GM21737 (cell line): Measurements from ENCODE around the gene FSD1.
"Not testable (repeated sequence)": the region's sequence is repeated elsewhere in the genome, so short reads cannot be mapped to it uniquely, and the experiment has no call there.

Experiments
- ATAC-seq: cut with Tn5 transposase; IDR thresholded peaks from one replicate; pipeline ENCODE4 v1.9.1; 2021; ENCODE audit warnings: mild to moderate bottlenecking, moderate library complexity; ENCODE audit not compliant: unreplicated experiment

The FSD1 gene

DNA sequence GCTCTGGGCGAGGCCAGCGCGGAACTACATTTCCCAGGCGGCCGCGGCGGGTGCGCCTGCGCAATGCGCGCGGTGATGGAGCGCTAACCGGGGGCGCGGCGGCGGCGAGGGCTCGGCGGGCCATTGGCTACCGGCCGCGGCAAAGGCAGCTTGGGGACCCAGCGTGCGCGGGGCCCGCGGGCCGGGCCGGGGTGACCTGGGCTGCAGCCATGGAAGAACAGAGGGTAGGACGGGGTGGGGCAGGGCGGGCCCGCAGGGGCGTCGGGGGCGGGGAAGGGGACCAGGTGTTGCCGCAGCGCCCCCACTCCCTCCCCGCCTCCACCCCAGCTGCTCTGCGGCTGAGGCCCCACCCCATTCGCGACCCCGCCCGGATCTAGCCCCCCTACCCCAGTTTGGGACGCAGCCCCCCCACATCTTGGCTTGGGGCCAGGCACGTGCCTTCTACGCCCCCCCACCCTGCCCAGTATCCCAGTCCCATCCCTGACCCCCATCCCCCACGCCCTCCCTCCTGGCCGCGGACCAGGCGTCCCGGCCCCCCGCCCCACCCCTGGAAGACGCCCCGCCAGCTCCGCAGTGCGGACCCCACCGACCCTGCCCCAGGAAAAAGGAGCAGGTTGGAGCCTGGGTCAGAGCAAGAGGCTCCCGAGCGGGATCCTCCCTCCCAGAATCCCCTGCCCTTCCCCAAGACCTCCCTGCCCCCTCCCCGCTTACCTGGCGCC lies at the start of gene FSD1:
Gene FSD1 (plus strand): TSS at position 61 of the 719 bp plus-strand sequence. CDS start 149 bp downstream, at position 210.
- no peak for ATAC-seq

DNA sequence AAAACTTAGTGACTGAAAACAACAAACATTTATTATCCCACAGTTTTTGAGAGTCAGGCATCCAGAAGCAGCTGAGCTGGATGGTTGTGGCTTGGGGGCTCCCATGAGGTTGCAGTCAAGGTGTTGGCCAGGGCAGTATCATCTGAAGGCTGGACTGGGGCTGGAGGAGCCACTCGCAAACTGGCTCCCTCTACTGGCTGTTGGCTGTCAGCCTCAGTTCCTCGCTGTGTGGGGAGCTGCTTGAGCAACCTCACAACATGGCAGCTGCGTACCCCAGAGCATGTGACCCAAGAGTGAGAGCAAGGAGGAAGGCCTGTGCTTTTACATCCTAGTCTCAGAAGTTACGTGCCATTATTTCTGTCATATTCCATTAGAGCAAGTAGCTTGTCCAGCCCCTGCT lies 47.8 kb upstream of the FSD1 start:
- ATAC-seq = no peak

DNA sequence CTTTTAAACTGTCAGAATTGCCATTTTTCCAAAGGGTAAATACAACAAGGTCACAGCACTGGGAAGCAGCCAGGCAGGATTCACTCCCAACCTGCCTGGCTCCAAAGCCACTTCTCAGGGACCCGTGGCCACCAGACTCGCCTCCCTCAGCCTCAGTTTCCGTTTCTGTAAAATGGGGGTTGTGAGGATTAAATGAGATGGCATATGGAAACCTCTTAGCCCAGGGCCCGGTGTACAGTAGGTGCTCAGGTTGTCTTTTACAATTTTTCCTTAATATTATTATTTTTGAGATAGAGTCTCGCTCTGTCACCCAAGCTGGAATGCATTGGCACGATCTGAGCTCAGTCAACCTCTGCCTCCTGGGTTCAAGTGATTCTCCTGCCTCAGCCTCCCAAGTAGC lies 47.4 kb upstream of the FSD1 start:
- no peak for ATAC-seq

DNA sequence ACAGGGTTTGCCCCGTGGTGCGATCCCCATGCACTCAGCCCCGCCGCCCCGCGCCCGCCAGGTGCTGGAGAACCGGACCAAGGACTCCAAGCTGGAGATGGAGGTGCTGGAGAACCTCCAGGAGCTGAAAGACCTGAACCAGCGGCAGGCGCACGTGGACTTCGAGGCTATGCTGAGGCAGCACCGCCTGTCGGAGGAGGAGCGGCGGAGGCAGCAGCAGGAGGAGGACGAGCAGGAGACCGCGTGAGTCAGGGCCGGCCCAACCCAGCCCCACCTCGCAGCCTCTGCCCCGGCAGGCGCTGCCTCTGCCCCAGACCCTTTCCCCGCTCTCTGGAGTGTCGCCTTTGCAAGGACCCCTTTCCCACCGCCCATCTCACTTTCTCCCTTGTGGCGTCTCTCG lies 46.2 kb upstream of the FSD1 start:
- no peak for ATAC-seq

DNA sequence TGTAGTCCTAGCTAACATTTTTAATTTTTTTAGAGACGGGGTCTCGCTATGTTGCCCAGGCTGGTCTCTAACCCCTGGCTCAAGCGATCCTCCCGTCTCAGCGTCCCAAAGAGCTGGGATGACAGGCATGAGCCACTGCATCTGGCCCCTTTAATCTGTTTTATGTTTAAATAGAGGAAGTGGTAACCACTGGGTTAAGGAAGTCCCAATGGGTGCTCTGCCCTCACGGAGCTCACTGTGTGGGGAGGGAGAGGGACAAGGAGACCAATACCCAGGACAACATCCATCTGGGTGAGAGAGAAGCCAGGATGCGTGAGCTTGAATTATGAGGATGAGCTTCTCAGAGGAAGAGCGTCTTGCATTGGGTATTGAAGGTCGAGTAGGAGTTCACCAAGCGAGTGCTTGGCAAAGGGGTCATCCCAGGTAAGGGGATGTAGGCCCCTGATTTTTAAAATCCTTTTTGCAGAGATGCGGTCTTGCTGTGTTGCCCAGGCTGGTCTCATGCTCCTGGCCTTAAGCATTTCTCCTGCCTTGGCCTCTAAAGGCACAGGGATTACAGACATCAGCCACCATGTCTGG lies 43.7 kb upstream of the FSD1 start:
- ATAC-seq = no peak

DNA sequence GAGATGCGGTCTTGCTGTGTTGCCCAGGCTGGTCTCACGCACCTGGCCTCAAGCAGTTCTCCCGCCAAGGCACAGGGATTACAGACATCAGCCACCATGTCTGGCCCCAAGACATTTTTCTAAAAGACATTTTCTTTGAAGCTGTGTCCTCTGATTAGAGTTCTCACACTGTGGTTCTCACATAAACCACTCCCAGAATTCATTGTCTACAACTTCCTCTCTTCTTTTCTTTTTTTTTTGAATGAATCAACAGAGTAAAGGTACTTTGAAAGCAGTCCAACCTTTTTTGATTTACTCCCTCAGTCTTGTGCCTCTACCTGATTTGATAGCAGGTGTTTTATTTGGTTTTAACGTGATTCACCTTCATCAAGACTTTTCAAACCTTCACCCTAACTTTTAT lies 39.6 kb upstream of the FSD1 start:
- ATAC-seq = no peak

DNA sequence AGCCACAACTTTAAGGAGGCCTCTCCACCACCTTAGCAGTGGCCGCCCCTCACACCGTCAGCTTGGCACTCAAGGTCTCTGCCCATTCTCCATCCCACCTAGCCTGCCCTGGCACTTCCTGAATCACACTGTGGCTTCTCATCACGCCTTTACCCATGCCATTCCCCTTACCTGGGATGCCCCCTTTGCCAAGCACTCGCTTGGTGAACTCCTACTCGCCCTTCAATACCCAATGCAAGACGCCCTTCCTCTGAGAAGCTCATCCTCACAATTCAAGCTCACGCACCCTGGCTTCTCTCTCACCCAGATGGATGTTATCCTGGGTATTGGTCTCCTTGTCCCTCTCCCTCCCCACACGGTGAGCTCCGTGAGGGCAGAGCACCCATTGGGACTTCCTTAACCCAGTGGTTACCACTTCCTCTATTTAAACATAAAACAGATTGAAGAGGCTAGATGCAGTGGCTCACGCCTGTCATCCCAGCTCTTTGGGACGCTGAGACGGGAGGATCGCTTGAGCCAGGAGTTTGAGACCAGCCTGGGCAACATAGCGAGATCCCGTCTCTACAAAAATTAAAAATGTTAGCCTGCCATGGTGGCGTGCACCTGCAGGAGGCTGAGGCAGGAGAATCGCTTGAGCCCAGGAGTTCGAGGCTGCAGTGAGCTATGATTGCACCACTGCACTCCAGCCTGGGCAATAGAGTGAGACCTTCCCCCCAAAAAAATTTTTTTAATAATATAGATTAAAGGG lies 38.0 kb upstream of the FSD1 start:
- no peak for ATAC-seq

DNA sequence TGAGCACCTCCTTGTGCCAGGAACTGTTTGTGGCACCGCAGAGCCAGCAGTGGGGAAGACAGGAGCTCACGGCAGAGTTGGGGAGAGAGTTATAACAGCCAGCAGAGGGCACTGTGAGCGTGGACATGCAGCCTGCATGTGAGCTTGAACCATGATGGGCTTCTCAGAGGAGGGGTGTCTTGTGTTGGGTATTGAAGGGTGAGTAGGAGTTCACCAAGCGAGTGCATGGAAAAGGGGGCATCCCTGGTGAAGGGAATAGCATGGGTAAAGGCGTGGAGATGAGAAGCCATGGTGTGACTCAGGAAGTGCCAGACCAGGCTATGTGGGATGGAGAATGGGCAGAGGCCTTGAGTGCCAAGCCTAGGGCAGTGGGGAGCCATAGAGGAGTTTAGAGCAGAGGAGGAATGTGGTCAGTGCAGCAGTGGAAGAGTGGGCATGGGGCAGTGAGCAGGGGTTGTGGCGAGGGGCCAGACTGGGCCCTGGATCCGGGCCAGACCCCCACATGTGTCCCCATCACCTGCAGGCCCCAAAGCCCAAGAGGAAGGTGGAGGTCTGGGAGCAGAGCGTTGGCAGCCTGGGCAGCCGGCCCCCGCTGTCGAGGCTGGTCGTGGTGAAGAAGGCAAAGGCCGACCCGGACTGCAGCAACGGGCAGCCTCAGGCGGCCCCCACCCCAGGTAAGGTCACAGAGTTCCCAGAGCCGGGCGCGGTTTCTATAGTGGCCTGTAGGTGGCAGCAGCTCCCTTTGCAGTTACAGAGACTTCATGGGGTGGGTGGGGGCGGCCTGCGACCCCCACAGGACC lies 37.1 kb upstream of the FSD1 start:
- ATAC-seq = no peak

DNA sequence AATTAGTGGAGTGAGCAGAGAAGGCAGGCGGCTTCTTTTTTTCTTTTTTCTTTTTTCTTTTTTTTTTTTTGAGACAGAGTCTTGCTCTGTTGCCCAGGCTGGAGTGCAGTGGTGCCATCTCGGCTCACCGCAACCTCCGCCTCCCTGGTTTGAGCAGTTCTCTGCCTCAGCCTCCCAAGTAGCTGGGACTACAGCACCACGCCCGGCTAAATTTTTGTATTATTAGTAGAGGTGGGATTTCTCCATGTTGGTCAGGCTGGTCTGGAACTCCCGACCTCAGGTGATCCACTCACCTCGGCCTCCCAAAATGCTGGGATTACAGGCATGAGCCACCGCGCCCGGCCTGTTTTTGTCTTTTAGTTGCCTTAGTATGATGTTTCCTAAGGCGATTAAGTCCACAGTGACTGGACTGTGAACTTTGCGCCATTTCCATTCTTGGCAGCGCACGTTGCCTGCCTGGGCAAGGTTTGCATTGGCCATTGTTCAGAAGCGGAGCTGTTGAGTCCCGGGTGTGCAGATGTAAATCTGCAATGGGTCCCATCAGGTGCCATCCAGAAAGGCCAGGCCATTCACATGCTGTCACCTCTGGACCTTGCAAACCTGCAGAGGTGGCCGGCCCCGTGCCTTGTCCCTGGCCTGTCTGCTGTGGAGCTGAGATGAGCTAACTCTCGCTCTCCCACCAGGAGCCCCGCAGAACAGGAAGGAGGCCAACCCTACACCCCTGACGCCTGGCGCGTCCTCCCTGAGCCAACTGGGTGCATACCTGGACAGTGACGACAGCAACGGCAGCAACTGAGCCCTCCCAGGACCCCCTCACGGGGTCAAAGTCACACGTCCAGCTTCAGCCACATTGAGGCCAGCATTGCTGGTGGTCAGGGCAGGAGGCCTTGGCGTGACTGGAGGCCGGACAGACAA lies 36.2 kb upstream of the FSD1 start:
- no peak for ATAC-seq

DNA sequence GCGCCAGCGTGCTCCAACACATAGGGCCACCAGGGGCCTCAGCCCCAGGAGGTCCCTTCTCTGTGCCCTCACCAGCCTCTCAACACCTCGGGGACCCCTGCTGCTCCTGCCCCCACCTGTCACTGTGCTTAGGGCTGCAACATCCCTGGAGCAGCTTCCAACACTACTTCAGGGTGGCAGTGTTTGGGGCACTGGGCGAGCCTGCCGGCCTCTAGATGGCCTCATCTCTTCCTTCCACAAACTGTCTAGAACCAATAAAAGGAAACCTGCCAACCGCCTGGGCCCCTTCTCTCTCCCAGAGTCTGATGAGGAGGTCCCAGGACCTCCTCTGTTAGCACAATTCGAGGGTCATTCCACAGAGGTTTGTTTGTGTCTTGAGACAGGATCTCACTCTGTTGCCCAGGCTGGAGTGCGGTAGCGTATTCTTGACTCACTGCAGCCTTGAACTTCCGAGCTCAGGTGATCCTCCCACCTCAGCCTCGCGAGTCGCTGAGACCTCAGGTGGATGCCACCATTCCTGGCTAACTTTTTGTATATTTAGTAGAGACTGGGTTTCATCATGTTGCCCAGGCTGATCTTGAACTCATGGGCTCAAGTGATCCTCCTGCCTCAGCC lies 35.5 kb upstream of the FSD1 start:
- no peak for ATAC-seq

DNA sequence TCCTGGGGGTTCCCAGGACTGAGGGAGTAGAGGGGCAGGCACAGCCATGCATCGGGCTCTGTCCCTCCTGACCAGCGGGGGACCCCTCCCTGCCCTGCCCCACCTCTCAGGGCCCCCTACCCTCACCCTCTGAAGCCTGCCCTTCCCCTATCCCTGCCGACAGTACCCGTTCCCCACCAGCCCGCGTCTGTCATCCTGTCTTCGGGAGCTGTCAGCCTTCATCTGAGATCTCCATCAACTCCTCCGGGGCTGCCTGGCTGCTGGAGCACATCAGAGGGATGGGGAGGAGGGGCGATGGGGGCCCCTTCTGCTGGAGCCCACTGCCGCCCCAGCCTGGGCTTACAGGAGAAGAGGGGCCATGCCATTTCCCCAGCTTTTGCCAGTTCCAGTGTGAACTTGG lies 31.5 kb upstream of the FSD1 start:
- ATAC-seq = no peak

DNA sequence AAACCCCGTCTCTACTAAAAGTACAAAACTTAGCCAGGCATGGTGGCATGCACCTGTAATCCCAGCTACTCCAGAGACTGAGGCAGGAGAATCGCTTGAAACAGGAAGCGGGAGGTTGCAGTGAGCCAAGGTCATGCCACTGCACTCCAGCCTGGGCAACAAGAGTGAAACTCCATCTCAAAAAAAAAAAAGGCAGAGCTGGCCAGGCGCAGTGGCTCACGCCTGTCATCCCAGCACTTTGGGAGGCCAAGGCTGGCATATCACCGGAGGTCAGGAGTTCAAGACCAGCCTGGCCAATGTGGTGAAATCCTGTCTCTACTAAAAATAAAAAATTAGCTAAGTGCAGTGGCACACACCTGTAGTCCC lies 30.1 kb upstream of the FSD1 start:
- not testable (repeated sequence) for ATAC-seq

DNA sequence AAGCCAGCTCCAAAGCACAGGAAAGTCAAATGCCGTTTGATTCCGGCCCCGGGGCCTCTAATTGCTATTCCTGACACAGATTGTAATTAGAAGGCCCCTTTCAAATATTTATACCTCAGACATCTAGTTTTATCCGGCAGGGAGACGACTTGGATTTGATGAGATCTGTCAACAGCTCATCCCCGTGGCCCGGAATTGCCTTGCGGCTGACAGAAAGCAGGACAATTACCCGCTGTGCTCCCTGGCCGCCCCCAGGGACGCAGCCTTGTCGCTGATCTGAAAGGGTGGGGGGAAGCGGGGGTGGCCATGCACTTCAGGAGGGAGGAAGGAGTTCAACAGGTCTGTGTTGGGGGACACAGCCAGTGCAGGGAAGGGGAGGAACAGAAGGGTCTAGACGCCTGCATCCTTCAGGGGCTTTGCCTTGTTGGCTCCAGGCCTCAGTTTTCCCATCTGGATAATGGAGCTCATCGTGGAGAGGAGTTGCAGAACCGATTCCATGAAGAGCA lies 27.2 kb upstream of the FSD1 start:
- no peak for ATAC-seq

DNA sequence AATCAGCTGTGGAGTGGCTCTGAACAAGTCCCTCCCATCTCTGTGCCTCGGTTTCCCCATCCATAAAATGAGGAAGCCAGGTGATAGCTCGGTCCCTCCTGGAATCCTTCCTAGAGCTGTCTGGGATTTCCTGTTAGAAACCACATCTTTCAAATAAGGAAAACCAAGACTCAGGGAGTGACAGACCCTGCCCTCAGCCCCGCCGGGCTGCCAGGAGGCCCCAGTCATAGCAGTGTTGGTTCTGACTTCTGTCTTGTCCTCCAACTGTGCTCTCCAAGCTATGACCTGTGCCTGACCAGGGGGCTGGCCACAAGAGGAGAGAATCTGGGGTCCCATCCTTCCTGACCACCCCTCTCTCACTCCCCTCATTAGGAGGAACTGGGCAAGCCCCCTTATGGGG lies 26.4 kb upstream of the FSD1 start:
- no peak for ATAC-seq

DNA sequence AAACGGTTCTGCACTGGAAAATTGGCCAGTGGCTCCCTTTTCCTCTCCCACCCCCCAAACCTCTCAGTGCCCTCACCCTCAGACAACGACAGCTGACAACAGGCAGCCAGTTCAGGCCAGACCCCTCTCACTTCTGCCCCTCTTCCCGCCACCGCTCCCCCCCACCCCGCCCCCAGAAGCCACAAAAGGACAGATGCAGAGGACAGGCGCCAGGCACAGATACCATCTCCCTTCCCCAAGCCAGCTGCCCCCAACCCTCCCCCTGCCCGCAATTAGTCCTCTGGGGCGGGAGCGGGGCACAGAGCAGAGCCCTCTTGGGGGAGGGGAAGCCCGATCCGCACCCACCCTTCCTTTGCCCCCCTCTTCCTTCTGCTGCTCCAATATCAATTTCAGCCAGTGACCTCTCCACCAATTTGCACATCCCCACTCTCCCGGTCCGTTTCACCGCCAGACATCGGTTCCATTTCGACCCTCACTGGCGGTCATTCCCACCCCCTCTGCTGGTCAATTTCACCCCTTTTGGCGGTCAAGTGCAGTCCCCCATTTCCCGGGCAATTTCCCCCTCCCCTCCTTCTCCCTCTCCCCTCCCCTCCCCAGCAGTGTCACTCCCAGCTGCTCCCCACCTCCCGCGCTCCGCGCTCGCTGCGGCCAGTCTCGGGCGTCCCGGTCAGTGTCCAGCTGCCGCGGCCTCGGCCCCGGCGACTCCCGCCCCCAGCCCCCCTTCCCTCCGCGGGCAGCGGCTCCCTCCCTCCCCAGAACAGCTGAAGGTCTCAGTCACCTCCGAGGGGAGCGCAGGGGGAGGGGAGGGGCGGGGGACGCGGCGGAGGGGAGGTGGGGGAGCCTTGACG lies 25.8 kb upstream of the FSD1 start, which contains the start of gene SHD:
Gene SHD (plus strand): TSS at position 848 of the 848 bp plus-strand sequence. CDS start 798 bp downstream, outside the sequence.
- no peak for ATAC-seq

DNA sequence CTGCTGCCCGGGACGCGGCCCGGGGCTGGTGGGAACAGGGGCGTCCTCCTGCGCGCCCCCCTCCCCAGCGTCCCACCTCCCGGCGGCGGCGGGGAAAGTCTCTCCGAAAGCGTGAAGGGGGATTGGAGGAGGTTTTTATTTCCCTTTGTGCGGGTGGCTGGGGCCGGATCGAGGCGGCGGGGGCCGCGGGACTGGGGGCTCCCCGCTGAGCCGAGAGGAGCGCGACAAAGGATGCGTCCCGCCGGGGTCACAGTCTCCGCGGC lies 25.2 kb upstream of the FSD1 start:
- no peak for ATAC-seq

DNA sequence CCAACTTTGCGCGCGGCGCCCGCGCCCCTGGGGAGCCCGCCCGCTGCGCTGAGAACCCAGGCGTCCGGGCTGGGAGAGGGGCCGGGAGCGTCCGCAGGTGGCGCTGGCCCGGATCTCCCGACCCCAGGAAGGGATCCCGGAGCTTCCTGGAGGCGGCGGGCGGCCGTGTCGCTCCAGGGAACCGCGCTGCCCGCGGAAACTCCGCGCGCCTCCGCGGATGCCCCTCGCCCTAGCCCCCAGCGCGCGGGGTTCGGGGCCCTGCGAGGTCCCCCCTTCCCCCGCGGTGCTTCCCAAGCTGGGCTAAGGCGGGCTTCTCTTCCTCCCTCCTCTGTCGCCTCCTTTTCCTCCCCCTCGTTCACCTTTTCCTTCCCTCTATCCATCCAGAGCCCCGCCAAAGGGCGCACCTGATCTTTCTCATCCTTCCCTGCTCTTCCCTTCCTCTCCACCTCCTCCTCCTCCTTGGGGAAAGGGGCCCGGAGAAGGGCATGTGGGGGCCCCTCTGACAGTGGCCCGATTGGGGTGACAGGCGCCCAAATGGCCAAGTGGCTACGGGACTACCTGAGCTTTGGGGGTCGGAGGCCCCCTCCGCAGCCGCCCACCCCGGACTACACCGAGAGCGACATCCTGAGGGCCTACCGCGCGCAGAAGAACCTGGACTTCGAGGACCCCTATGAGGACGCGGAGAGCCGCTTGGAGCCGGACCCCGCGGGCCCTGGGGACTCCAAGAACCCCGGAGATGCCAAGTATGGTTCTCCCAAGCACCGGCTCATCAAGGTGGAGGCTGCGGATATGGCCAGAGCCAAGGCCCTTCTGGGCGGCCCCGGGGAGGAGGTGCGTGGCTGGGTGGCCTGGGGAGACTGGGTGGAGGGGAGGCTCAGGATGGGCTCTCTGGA lies 24.6 kb upstream of the FSD1 start:
- ATAC-seq = no peak
